Mesenchymal stem cell (in vitro differentiated cells and primary cell): ENCODE measurements around the gene ADD3.

Source experiments
- DNase-seq: peaks from one replicate; pipeline ENCODE4 v3.0.0-alpha.2; 2013
- H2AFZ ChIP-seq: one replicate; pipeline ENCODE4 v1.6.1; 2013; ENCODE audit warnings: low read depth, mild to moderate bottlenecking, control low read depth, inconsistent platforms, low read length, moderate library complexity
- H2AK5ac ChIP-seq: 2 replicates; pipeline ENCODE4 v1.6.1; 2013; ENCODE audit warnings: low read length, moderate library complexity, mild to moderate bottlenecking, inconsistent platforms; ENCODE audit not compliant: severe bottlenecking
- H2BK120ac ChIP-seq: one replicate; pipeline ENCODE4 v1.6.1; 2013; ENCODE audit warnings: low read depth, mild to moderate bottlenecking, inconsistent platforms, low read length, moderate library complexity
- H2BK12ac ChIP-seq, 2 experiments: one replicate each; pipeline ENCODE4 v1.6.1; 2013; ENCODE audit warnings: inconsistent platforms in 2 of 2, low read length in 2 of 2, mild to moderate bottlenecking in 2 of 2, moderate library complexity in 2 of 2, control low read depth in 1 of 2
- H2BK15ac ChIP-seq: one replicate; pipeline ENCODE4 v1.6.1; 2013; ENCODE audit warnings: mild to moderate bottlenecking, low read depth, inconsistent platforms; ENCODE audit not compliant: poor library complexity, severe bottlenecking
- H2BK5ac ChIP-seq: 2 replicates; pipeline ENCODE4 v1.6.1; 2013; ENCODE audit warnings: low read depth, mild to moderate bottlenecking, low read length, control low read depth, inconsistent platforms; ENCODE audit not compliant: poor library complexity, severe bottlenecking
- H3K14ac ChIP-seq, 2 experiments: one replicate each; pipeline ENCODE4 v1.6.1; 2013; ENCODE audit warnings: inconsistent platforms in 2 of 2, low read length in 2 of 2, control low read depth in 1 of 2, mild to moderate bottlenecking in 1 of 2, moderate library complexity in 1 of 2
- H3K18ac ChIP-seq, 2 experiments: one replicate each; pipeline ENCODE4 v1.6.1; 2013; ENCODE audit warnings: inconsistent platforms in 2 of 2, low read length in 2 of 2, control low read depth in 1 of 2, low read depth in 1 of 2, mild to moderate bottlenecking in 1 of 2
- H3K23ac ChIP-seq, 2 experiments: one replicate each; pipeline ENCODE4 v1.6.1; 2013; ENCODE audit warnings: inconsistent platforms in 2 of 2, low read length in 2 of 2, mild to moderate bottlenecking in 2 of 2, moderate library complexity in 2 of 2, control low read depth in 1 of 2
- H3K27ac ChIP-seq: 2 replicates; pipeline ENCODE4 v1.5.1; 2013; ENCODE audit warnings: mild to moderate bottlenecking, moderate library complexity, low read length, control low read depth, inconsistent platforms; ENCODE audit not compliant: poor library complexity, severe bottlenecking
- H3K27me3 ChIP-seq, 2 experiments: 2 replicates each; pipeline versions ENCODE4 v1.6.1 to v1.7.0; 2013; ENCODE audit warnings: low read length in 2 of 2, mild to moderate bottlenecking in 2 of 2, moderate library complexity in 2 of 2, control low read depth in 1 of 2, inconsistent platforms in 1 of 2; ENCODE audit not compliant: control insufficient read depth in 1 of 2, insufficient read depth in 1 of 2
- H3K36me3 ChIP-seq, 2 experiments: 2 replicates each; pipeline versions ENCODE4 v1.6.1 to v1.7.0; 2013; ENCODE audit warnings: low read length in 2 of 2, control low read depth in 1 of 2, inconsistent platforms in 1 of 2, low read depth in 1 of 2, mild to moderate bottlenecking in 1 of 2; ENCODE audit not compliant: insufficient read depth in 2 of 2, control insufficient read depth in 1 of 2
- H3K4ac ChIP-seq, 2 experiments: one replicate each; pipeline ENCODE4 v1.6.1; 2013; ENCODE audit warnings: inconsistent platforms in 2 of 2, low read length in 2 of 2, mild to moderate bottlenecking in 2 of 2, moderate library complexity in 2 of 2, control low read depth in 1 of 2, low read depth in 1 of 2
- H3K4me1 ChIP-seq: 2 replicates; pipeline ENCODE4 v1.6.1; 2013; ENCODE audit warnings: low read depth, low read length, control low read depth; ENCODE audit not compliant: control insufficient read depth, insufficient read depth
- H3K4me2 ChIP-seq: 2 replicates; pipeline ENCODE4 v1.6.1; 2013; ENCODE audit warnings: low read length, mild to moderate bottlenecking, inconsistent platforms; ENCODE audit not compliant: poor library complexity, severe bottlenecking
- H3K4me3 ChIP-seq, 2 experiments: 2 replicates each; pipeline versions ENCODE4 v1.5.1 to v1.7.0; 2013; ENCODE audit warnings: low read length in 2 of 2, mild to moderate bottlenecking in 2 of 2, control low read depth in 1 of 2, low read depth in 1 of 2; ENCODE audit not compliant: insufficient read depth in 1 of 2
- H3K79me1 ChIP-seq: replicated peaks from 2 replicates; pipeline ENCODE4 v1.6.1; 2013; ENCODE audit warnings: mild to moderate bottlenecking, control low read depth, low read length, inconsistent platforms; ENCODE audit not compliant: poor library complexity, severe bottlenecking
- H3K9ac ChIP-seq: 2 replicates; pipeline ENCODE4 v1.7.0; 2013; ENCODE audit warnings: mild to moderate bottlenecking, low read length, moderate library complexity
- H3K9me3 ChIP-seq: 2 replicates; pipeline ENCODE4 v1.7.0; 2013; ENCODE audit warnings: mild to moderate bottlenecking, low read length; ENCODE audit not compliant: control insufficient read depth
- H4K8ac ChIP-seq: one replicate; pipeline ENCODE4 v1.6.1; 2013; ENCODE audit warnings: inconsistent platforms, mild to moderate bottlenecking, low read length, moderate library complexity
- H4K91ac ChIP-seq: one replicate; pipeline ENCODE4 v1.6.1; 2013; ENCODE audit warnings: mild to moderate bottlenecking, low read length, inconsistent platforms
- WGBS: methylation state at CpG from one replicate; pipeline ENCODE4 v1.1.7; 2013; ENCODE audit warnings: mixed read lengths; 5-methylcytosine and 5-hydroxymethylcytosine counted together

Gene ADD3

GRCh38 chr10:110093722-110094121 lies 85.9 kb downstream of the ADD3 start:
- Histone ChIP-seq H2BK12ac (no peak overlapping the region), H3K9ac (no peak overlapping the region), H2BK120ac (no peak overlapping the region), H3K4me3 (no peak overlapping the region), H3K18ac (no peak overlapping the region), H3K4ac (no peak overlapping the region), H2AFZ (no peak overlapping the region), H3K14ac (no peak overlapping the region), H3K79me1 (peaks cover 16% of the 10 kb centered on the region), H3K36me3 (peaks cover 0 to 18% of the 10 kb centered on the region in 2 experiments), H3K27me3 (no peaks in the 10 kb centered on the region), H4K91ac (no peak overlapping the region), H3K9me3 (no peaks in the 10 kb centered on the region), H3K4me2 (no peak overlapping the region), H4K8ac (no peak overlapping the region), H3K23ac (no peak overlapping the region), H3K27ac (no peak overlapping the region), H3K4me1 (peaks cover under 1% of the 10 kb centered on the region), H2BK5ac (no peak overlapping the region), H2AK5ac (no peak overlapping the region), H2BK15ac (no peak overlapping the region)
- no peak for DNase-seq
- WGBS = 100% methylated on average over 1 of the region's 2 CpGs

DNA sequence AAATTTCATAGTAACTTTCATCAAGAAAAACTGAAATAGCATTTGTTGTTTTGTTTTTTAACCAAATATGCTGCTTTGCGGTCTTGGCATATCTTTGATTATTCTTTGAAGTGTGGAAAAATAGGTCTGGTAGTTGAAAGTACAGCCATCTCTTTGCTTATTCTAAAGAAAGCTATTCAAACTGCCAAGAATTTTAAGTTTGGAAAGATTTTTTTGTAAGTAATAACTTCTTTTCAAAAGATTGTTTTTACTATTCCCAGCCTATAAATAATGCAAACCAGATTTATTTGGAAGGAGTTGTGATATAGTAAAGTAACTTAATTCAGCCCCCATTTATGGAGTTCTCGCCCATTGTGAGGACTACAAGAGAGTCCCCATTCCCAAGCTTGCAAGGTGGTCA lies 87.0 kb downstream of the ADD3 start:
- H4K91ac ChIP-seq = no peak overlapping the region
- no peaks in the 10 kb centered on the region for H3K9me3 ChIP-seq
- H3K4me2 ChIP-seq = no peak overlapping the region
- WGBS = 100% methylated on average over 1 of the region's 2 CpGs
- no peak overlapping the region for H3K23ac ChIP-seq
- H2AK5ac ChIP-seq = no peak overlapping the region
- H3K27ac ChIP-seq = no peak overlapping the region
- no peak overlapping the region for H3K18ac ChIP-seq
- no peak overlapping the region for H3K4me3 ChIP-seq
- no peak overlapping the region for H2AFZ ChIP-seq
- no peak overlapping the region for H2BK5ac ChIP-seq
- peaks cover 0 to 17% of the 10 kb centered on the region in 2 experiments for H3K36me3 ChIP-seq
- H3K14ac ChIP-seq = no peak overlapping the region
- peaks cover 2% of the 10 kb centered on the region for H3K4me1 ChIP-seq
- H3K4ac ChIP-seq = no peak overlapping the region
- H2BK15ac ChIP-seq = no peak overlapping the region
- H3K27me3 ChIP-seq = no peaks in the 10 kb centered on the region
- H3K79me1 ChIP-seq = peaks cover 20% of the 10 kb centered on the region
- H2BK120ac ChIP-seq = no peak overlapping the region
- no peak overlapping the region for H2BK12ac ChIP-seq
- DNase-seq = no peak
- no peak overlapping the region for H3K9ac ChIP-seq
- no peak overlapping the region for H4K8ac ChIP-seq

GRCh38 chr10:110101464-110102144 lies 93.8 kb downstream of the ADD3 start:
- peaks cover 4% of the 10 kb centered on the region for H3K4me1 ChIP-seq
- no peak for DNase-seq
- peak overlapping the region; percentile 60 for H3K9ac ChIP-seq
- no peak overlapping the region for H2BK5ac ChIP-seq
- H3K23ac ChIP-seq = no peak overlapping the region
- H2AFZ ChIP-seq = no peak overlapping the region
- H3K36me3 ChIP-seq = peaks cover 2 to 61% of the 10 kb centered on the region in 2 experiments
- H4K91ac ChIP-seq = no peak overlapping the region
- H2BK15ac ChIP-seq = no peak overlapping the region
- no peak overlapping the region for H3K4me2 ChIP-seq
- H3K27me3 ChIP-seq = no peaks in the 10 kb centered on the region
- H3K4me3 ChIP-seq = no peak overlapping the region
- no peak overlapping the region for H3K4ac ChIP-seq
- peaks cover 16% of the 10 kb centered on the region for H3K79me1 ChIP-seq
- WGBS = no CpG with 5 or more reads among the region's 2 CpGs
- no peaks in the 10 kb centered on the region for H3K9me3 ChIP-seq
- no peak overlapping the region for H2AK5ac ChIP-seq
- H3K14ac ChIP-seq = no peak overlapping the region
- H3K27ac ChIP-seq = no peak overlapping the region
- H2BK12ac ChIP-seq = no peak overlapping the region
- no peak overlapping the region for H2BK120ac ChIP-seq
- H4K8ac ChIP-seq = no peak overlapping the region
- H3K18ac ChIP-seq = no peak overlapping the region

DNA sequence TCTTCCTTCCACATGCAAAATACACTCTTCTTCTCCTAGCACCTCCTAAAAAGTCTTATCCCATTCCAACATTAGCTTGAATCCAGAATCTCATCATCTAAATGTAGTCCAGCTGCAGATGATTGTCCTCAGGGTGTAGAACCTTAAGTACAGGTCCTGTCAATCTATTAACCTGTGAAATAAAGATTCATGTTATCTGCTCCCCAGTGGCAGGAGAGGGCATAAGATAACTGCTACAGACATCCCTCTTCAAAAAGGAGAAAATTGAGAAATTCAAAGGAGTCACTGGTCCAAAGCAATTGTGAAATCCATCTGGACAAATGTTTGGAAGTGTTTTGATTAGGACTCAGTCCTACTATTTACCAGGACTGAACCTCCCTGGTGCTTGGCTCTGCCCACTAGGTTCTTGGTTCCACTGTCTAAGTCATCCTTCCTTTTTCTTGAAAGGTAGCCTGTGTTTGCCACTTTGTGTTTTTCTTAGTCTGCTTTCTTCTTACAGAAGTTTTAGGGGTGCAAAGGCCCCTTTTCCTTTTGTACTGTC lies 96.2 kb downstream of the ADD3 start:
- Histone ChIP-seq H3K9me3 (no peaks in the 10 kb centered on the region), H4K8ac (no peak overlapping the region), H3K9ac (no peak overlapping the region), H2BK5ac (no peak overlapping the region), H3K4me1 (peaks cover 2% of the 10 kb centered on the region), H3K79me1 (peaks cover 9% of the 10 kb centered on the region), H2AFZ (no peak overlapping the region), H3K4me2 (no peak overlapping the region), H3K4me3 (no peak overlapping the region), H4K91ac (no peak overlapping the region), H2BK12ac (no peak overlapping the region), H3K14ac (no peak overlapping the region), H3K36me3 (peaks cover 2 to 79% of the 10 kb centered on the region in 2 experiments), H3K27ac (no peak overlapping the region), H2AK5ac (no peak overlapping the region), H2BK15ac (no peak overlapping the region), H2BK120ac (no peak overlapping the region), H3K18ac (no peak overlapping the region), H3K4ac (no peak overlapping the region), H3K23ac (no peak overlapping the region), H3K27me3 (no peaks in the 10 kb centered on the region)
- no peak for DNase-seq
